ENCODE data around the gene DNAH14.

DNA sequence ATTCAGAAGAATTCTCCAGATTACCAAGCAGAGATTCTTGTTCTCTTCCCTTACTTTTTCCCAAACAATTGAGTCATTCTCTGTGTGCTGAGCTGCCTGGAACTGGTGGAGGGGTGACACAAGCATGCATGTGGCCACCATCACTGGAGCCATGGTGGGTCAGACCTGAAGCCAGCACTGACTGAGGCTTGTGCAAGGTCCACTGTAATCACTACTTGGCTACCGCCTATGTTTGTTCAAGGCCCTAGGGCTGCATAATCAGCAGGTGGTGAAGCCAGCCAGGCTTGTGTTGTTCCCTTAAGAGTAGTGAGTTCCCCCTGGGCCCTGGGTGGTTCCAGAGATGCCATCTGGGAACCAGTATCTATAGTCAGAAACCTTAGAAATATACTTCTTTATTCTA is 183.8 kb downstream of the DNAH14 start:
- TF ChIP-seq, protein P1, sequence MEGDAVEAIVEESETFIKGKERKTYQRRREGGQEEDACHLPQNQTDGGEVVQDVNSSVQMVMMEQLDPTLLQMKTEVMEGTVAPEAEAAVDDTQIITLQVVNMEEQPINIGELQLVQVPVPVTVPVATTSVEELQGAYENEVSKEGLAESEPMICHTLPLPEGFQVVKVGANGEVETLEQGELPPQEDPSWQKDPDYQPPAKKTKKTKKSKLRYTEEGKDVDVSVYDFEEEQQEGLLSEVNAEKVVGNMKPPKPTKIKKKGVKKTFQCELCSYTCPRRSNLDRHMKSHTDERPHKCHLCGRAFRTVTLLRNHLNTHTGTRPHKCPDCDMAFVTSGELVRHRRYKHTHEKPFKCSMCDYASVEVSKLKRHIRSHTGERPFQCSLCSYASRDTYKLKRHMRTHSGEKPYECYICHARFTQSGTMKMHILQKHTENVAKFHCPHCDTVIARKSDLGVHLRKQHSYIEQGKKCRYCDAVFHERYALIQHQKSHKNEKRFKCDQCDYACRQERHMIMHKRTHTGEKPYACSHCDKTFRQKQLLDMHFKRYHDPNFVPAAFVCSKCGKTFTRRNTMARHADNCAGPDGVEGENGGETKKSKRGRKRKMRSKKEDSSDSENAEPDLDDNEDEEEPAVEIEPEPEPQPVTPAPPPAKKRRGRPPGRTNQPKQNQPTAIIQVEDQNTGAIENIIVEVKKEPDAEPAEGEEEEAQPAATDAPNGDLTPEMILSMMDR (IDR thresholded peaks at IDR 0.05) = no peak
- no peak for TF ChIP-seq POLR2A (IDR thresholded peaks at IDR 0.05)

Measured in adrenal gland (tissue), 5 donors.